ENCODE results near the gene TIGIT. TPM values are rescaled to one million over a fixed set of nuclear protein-coding genes. Genes with fewer than 3 reads are reported as not detected.
"Not testable (repeated sequence)": the region's sequence is repeated elsewhere in the genome, so short reads cannot be mapped to it uniquely, and the experiment has no call there.

TIGIT gene
- total RNA-seq, 2 donors from 2014 or later, result 0.37 to 0.40 TPM

DNA sequence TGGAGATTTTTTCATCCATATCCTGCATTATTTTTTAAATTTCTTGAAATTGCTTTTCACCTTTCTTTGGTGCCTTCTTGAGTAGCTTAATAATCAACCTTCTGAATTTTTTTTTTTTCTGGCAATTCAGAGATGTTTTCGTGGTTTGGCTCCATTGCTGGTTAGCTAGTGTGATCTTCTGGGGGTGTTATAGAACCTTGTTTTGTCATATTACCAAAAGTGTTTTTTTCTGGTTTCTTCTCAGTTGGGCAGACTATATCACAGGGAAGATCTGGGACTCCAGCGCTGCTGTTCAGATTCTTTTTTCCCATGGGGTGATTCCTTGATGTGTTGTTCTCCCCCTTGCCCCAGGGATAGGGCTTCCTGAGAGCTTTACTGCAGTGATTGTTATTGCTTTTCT is 23.8 kb upstream of the TIGIT start:
- intact Hi-C loops (cut with DNase I), result no loop called here
- Histone ChIP-seq H3K9me3 (no peaks in the 10 kb centered on the region), H3K27me3 (no peaks in the 10 kb centered on the region), H3K4me3 (no peak overlapping the region), H3K36me3 (no peaks in the 10 kb centered on the region), H3K27ac (no peak overlapping the region), H3K9ac (ENCODE audit: low read depth in 2 of 2, low read length in 2 of 2) (no peak overlapping the region), H3K4me1 (no peaks in the 10 kb centered on the region)
- TF ChIP-seq, protein P1, sequence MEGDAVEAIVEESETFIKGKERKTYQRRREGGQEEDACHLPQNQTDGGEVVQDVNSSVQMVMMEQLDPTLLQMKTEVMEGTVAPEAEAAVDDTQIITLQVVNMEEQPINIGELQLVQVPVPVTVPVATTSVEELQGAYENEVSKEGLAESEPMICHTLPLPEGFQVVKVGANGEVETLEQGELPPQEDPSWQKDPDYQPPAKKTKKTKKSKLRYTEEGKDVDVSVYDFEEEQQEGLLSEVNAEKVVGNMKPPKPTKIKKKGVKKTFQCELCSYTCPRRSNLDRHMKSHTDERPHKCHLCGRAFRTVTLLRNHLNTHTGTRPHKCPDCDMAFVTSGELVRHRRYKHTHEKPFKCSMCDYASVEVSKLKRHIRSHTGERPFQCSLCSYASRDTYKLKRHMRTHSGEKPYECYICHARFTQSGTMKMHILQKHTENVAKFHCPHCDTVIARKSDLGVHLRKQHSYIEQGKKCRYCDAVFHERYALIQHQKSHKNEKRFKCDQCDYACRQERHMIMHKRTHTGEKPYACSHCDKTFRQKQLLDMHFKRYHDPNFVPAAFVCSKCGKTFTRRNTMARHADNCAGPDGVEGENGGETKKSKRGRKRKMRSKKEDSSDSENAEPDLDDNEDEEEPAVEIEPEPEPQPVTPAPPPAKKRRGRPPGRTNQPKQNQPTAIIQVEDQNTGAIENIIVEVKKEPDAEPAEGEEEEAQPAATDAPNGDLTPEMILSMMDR (IDR thresholded peaks at IDR 0.05), result no peak
- DNase-seq, result no peak

DNA sequence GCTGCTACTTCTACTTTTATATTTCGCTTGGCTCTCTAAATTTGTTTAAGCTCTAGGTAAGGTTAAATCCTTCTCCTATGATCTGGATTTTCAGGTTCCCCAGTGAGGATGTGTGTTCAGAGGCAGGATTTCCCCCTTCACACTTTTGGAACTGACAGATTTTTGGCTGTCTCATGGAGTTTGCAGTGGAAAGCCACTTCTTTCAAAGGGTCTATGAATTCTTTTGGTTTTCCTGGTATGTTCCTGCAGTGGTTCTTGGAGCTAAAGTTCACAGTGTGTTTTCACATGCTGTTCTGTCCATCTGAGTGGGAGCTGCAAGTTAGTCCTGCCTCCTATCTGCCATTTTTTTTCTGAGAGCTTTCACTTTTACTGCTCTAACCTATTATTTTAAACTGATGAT is 21.6 kb upstream of the TIGIT start:
- Histone ChIP-seq H3K36me3 (no peaks in the 10 kb centered on the region), H3K4me3 (no peak overlapping the region), H3K4me1 (no peaks in the 10 kb centered on the region), H3K9ac (ENCODE audit: low read depth in 2 of 2, low read length in 2 of 2) (no peak overlapping the region), H3K27ac (no peak overlapping the region), H3K27me3 (no peaks in the 10 kb centered on the region), H3K9me3 (no peaks in the 10 kb centered on the region)
- DNase-seq, result no peak
- intact Hi-C loops (cut with DNase I), result no loop called here
- TF ChIP-seq, protein P1 (IDR thresholded peaks at IDR 0.05), result no peak

DNA sequence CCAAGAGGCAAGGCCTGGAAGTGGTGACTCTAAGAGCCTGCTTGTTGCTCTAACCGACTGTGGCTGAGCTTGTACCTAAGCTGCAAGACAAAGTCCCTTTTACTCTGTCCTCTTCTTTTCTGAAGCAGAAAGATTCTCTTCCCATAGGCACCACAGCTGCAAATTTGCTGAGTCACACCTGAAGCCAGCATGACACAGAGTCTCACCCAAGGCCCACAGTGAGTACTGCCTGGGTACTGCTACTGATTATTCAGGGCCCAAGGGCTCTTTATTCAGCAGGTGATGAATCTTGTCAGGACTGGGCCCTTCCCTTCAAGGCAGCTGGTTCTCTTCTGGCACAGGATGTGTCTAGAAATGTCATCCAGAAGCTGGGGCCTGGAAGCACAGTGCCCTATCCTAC is 18.9 kb upstream of the TIGIT start:
- Histone ChIP-seq H3K27ac (no peak overlapping the region), H3K4me1 (no peaks in the 10 kb centered on the region), H3K36me3 (no peaks in the 10 kb centered on the region), H3K4me3 (no peak overlapping the region), H3K9me3 (no peaks in the 10 kb centered on the region), H3K9ac (ENCODE audit: low read depth in 2 of 2, low read length in 2 of 2) (no peak overlapping the region), H3K27me3 (no peaks in the 10 kb centered on the region)
- intact Hi-C loops (cut with DNase I), result no loop called here
- DNase-seq, result no peak
- TF ChIP-seq, protein P1 (IDR thresholded peaks at IDR 0.05), result no peak

- H3K9me3 ChIP-seq; H3K9ac ChIP-seq (ENCODE audit: low read depth in 2 of 2, low read length in 2 of 2); H3K36me3 ChIP-seq; DNase-seq; H3K27me3 ChIP-seq; H3K4me3 ChIP-seq; intact Hi-C loops (cut with DNase I); H3K27ac ChIP-seq; H3K4me1 ChIP-seq: not testable (repeated sequence)
Observed at GRCh38 chr3:114276856-114277255, 17.0 kb upstream of the TIGIT start.

- no peak overlapping the region for H3K9ac ChIP-seq (ENCODE audit: low read depth in 2 of 2, low read length in 2 of 2)
- intact Hi-C loops (cut with DNase I), result no loop called here
Observed at GRCh38 chr3:114284644-114285043, 9.2 kb upstream of the TIGIT start.

DNA sequence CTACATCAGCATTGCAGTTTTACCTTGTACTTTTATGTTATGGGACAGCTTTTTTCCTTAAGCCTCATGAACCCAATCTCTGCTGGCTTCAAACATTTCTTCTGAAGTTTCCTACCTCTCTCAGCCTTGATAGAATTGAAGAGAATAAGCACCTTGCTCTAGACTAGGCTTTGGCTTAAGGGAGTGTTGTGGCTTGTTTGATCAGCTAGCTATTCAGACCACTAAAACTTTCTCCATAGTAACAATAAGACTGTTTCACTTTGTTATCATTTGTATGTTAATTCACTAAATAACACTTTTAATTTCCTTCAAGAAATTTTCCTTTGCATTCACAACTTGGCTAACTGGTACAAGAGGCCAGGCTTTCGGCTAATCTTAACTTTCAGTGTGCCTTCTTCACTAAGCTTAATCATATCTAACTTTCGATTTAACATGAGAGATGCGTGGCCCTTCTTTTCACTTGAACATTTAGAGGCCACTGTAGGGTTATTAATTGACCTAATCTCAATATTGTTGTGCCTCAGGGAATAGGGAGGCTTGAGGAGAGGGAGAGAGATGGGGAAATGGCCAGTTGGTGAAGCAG is 8.1 kb upstream of the TIGIT start:
- TF ChIP-seq, protein P1 (IDR thresholded peaks at IDR 0.05), result no peak
- no peak overlapping the region for H3K9ac ChIP-seq (ENCODE audit: low read depth in 2 of 2, low read length in 2 of 2)
- no peaks in the 10 kb centered on the region for H3K9me3 ChIP-seq
- DNase-seq, result no peak
- no peak overlapping the region for H3K4me3 ChIP-seq
- H3K36me3 ChIP-seq, result no peaks in the 10 kb centered on the region
- no peak overlapping the region for H3K27ac ChIP-seq
- no peaks in the 10 kb centered on the region for H3K27me3 ChIP-seq
- H3K4me1 ChIP-seq, result no peaks in the 10 kb centered on the region
- intact Hi-C loops (cut with DNase I), result no loop called here

More at GRCh38 chr3:114284644-114285043, 9.2 kb upstream of the TIGIT start:
- Histone ChIP-seq H3K27me3 (no peaks in the 10 kb centered on the region), H3K27ac (no peak overlapping the region), H3K4me1 (no peaks in the 10 kb centered on the region), H3K9me3 (no peaks in the 10 kb centered on the region), H3K4me3 (no peak overlapping the region), H3K36me3 (no peaks in the 10 kb centered on the region)
- no peak for DNase-seq
- TF ChIP-seq, protein P1 (IDR thresholded peaks at IDR 0.05), result no peak
